Stomach (tissue), 4 donors: ENCODE data around the gene COG2.

Source experiments
- EP300 ChIP-seq: sonication (generic); formaldehyde crosslinking; IDR thresholded peaks from one replicate; pipeline ENCODE4 v1.6.1; 2017; ENCODE audit warnings: antibody characterized with exemption
- POLR2A ChIP-seq, 4 donors: fragments of 450-650 bp; IDR thresholded peaks; one replicate each; pipeline ENCODE4 v1.6.1; 2016; ENCODE audit warnings: antibody characterized with exemption in 4 of 4, control low read depth in 2 of 4, mild to moderate bottlenecking in 1 of 4, moderate library complexity in 1 of 4
- POLR2AphosphoS5 ChIP-seq, 3 donors: sonication (generic); formaldehyde crosslinking; IDR thresholded peaks; one replicate each; pipeline ENCODE4 v1.6.1; 2016; ENCODE audit warnings: antibody characterized with exemption in 3 of 3
- TF ChIP-seq, protein P1 (sequence below), 7 experiments: fragments of 450-650 bp in 4 of 7; fragments of 200-600 bp in 3 of 7; sonication (generic) in 3 of 7; IDR thresholded peaks; one replicate each; pipeline ENCODE4 v1.5.1; 2016 to 2019; ENCODE audit warnings: antibody characterized with exemption in 7 of 7, control low read depth in 2 of 7, mild to moderate bottlenecking in 1 of 7

DNA sequence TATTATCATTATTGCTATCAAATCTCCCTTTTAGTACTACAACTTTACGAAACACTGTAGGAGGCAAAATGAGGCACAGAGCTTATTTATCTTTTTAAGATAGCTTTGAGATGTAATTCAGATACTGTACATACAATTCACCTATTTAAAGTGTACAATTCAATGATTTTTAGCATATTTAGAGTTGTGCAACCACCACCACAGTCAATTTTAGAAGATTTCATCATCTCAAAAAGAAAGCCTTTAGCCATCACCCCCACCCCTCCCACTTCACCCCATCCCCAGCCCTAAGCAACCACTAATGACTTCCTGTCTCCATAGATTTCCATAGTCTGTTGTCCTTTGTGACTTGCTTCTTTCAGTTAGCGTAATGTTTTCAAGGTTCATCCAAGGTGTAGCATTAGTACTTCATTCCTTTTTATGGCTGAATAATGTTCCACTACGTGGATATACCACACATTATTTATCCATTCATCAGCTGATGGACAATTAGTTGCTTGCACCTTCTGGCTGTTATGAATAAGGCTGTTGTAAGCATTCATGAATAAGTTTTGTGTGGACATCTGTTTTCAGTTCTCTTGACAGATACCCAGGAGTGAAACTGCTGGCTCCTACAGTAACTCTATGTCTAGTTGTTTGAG lies 95.5 kb downstream of the COG2 start:
- no peak for TF ChIP-seq POLR2A (IDR thresholded peaks at IDR 0.05)
- TF ChIP-seq, protein P1, sequence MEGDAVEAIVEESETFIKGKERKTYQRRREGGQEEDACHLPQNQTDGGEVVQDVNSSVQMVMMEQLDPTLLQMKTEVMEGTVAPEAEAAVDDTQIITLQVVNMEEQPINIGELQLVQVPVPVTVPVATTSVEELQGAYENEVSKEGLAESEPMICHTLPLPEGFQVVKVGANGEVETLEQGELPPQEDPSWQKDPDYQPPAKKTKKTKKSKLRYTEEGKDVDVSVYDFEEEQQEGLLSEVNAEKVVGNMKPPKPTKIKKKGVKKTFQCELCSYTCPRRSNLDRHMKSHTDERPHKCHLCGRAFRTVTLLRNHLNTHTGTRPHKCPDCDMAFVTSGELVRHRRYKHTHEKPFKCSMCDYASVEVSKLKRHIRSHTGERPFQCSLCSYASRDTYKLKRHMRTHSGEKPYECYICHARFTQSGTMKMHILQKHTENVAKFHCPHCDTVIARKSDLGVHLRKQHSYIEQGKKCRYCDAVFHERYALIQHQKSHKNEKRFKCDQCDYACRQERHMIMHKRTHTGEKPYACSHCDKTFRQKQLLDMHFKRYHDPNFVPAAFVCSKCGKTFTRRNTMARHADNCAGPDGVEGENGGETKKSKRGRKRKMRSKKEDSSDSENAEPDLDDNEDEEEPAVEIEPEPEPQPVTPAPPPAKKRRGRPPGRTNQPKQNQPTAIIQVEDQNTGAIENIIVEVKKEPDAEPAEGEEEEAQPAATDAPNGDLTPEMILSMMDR (IDR thresholded peaks at IDR 0.05): no peak
- TF ChIP-seq POLR2AphosphoS5 (IDR thresholded peaks at IDR 0.05): no peak
- TF ChIP-seq EP300: no peak
